BLaER1 treated with 17β-estradiol and CSF1 and Interleukin-3, amounts not matched to agents 10 nM and 100 nM (cell line): ENCODE measurements around the gene ATN1.
A peak's percentile ranks its signal among the peaks of the same experiment; 100 is the strongest.

ENCODE experiments used
- H3K27ac ChIP-seq, 11 experiments: shearing (Covaris generic); formaldehyde crosslinking; 2 replicates each; pipeline ENCODE4 v1.8.1; 2022
- H3K27me3 ChIP-seq, 11 experiments: shearing (Covaris generic); formaldehyde crosslinking; 2 replicates each; pipeline ENCODE4 v1.8.1; 2022
- H3K36me3 ChIP-seq, 11 experiments: shearing (Covaris generic); formaldehyde crosslinking; 2 replicates each; pipeline ENCODE4 v1.8.1; 2022
- H3K4me1 ChIP-seq, 10 experiments: shearing (Covaris generic); formaldehyde crosslinking; 2 replicates each; pipeline ENCODE4 v1.8.1; 2022
- H3K4me2 ChIP-seq, 11 experiments: shearing (Covaris generic); formaldehyde crosslinking; 2 replicates each; pipeline ENCODE4 v1.8.1; 2022
- H3K4me3 ChIP-seq, 10 experiments: shearing (Covaris generic); formaldehyde crosslinking; 2 replicates each; pipeline ENCODE4 v1.8.1; 2022
- H3K9ac ChIP-seq, 11 experiments: shearing (Covaris generic); formaldehyde crosslinking; 2 replicates each; pipeline ENCODE4 v1.8.1; 2022
- H3K9me3 ChIP-seq, 11 experiments: shearing (Covaris generic); formaldehyde crosslinking; replicated peaks in 1 of 11; 2 replicates each; pipeline ENCODE4 v1.8.1; 2022
- H4K20me1 ChIP-seq, 11 experiments: shearing (Covaris generic); formaldehyde crosslinking; 2 replicates each; pipeline ENCODE4 v1.8.1; 2022
- Cebpa-rat ChIP-seq, 11 experiments: shearing (Covaris generic); IDR thresholded peaks; 2 replicates each; pipeline ENCODE4 v1.8.1; 2022

ATN1 gene

GRCh38 chr12:6917491-6918231 is 10.1 kb upstream of the ATN1 start:
- peak overlapping the region in 1 of 11 experiments; percentile 98; a peak in 1 of 22 replicates for H3K4me2 ChIP-seq
- TF ChIP-seq Cebpa-rat (IDR thresholded peaks at IDR 0.05), result no peak
- H3K4me3 ChIP-seq, result no peak overlapping the region
- peaks cover 31 to 57% (median 45%) of the 10 kb centered on the region in 10 experiments for H3K4me1 ChIP-seq
- H3K27me3 ChIP-seq, result peaks cover 33 to 56% (median 47%) of the 10 kb centered on the region in 11 experiments
- H3K27ac ChIP-seq, result no peak overlapping the region
- no peak overlapping the region for H3K9ac ChIP-seq
- no peaks in the 10 kb centered on the region for H3K9me3 ChIP-seq
- H3K36me3 ChIP-seq, result peaks cover 0 to 32% (median 0%) of the 10 kb centered on the region in 11 experiments; a peak in 4 of 22 replicates
- H4K20me1 ChIP-seq, result peaks cover 0 to 16% (median 3%) of the 10 kb centered on the region in 11 experiments; a peak in 8 of 22 replicates

- no peaks in the 10 kb centered on the region for H3K9me3 ChIP-seq
- no peak overlapping the region; a peak in 1 of 22 replicates for H3K9ac ChIP-seq
- peaks cover 14 to 37% (median 27%) of the 10 kb centered on the region in 11 experiments for H3K27me3 ChIP-seq
- peak overlapping the region in 6 of 11 experiments; percentile 17 to 40 (median 23); a peak in 5 of 22 replicates for H3K4me2 ChIP-seq
- peaks cover 42 to 69% (median 53%) of the 10 kb centered on the region in 10 experiments for H3K4me1 ChIP-seq
- no peak for TF ChIP-seq Cebpa-rat (IDR thresholded peaks at IDR 0.05)
- H3K27ac ChIP-seq, result no peak overlapping the region
- no peak overlapping the region for H3K4me3 ChIP-seq
- peaks cover 0 to 32% (median 0%) of the 10 kb centered on the region in 11 experiments; a peak in 4 of 22 replicates for H3K36me3 ChIP-seq
- peaks cover 0 to 16% (median 3%) of the 10 kb centered on the region in 11 experiments; a peak in 8 of 22 replicates for H4K20me1 ChIP-seq
Measured at GRCh38 chr12:6919588-6919987, 8.2 kb upstream of the ATN1 start.

GRCh38 chr12:6921539-6921938 is 6.2 kb upstream of the ATN1 start:
- peaks cover 0 to 28% (median 0%) of the 10 kb centered on the region in 11 experiments; a peak in 4 of 22 replicates for H3K36me3 ChIP-seq
- no peak for TF ChIP-seq Cebpa-rat (IDR thresholded peaks at IDR 0.05)
- H3K27ac ChIP-seq, result peak overlapping the region in 3 of 11 experiments; percentile 52 to 61 (median 57); a peak in 4 of 22 replicates

GRCh38 chr12:6921996-6922946 is 5.5 kb upstream of the ATN1 start:
- H3K4me2 ChIP-seq, result peak overlapping the region; percentile 88 to 97 (median 93)
- peak overlapping the region; percentile 2 to 61 (median 45); a peak in 18 of 22 replicates for H3K9ac ChIP-seq

More at GRCh38 chr12:6921539-6921938, 6.2 kb upstream of the ATN1 start:
- H3K4me3 ChIP-seq, result no peak overlapping the region
- peaks cover 0 to 7% (median 0%) of the 10 kb centered on the region in 11 experiments; a peak in 3 of 22 replicates for H4K20me1 ChIP-seq
- H3K4me1 ChIP-seq, result peaks cover 53 to 73% (median 63%) of the 10 kb centered on the region in 10 experiments
- H3K27me3 ChIP-seq, result peaks cover 0 to 17% (median 8%) of the 10 kb centered on the region in 11 experiments; a peak in 14 of 22 replicates
- 0 out of 22 replicates have a peak overlapping the region, but pooled peaks of 1 of the 11 experiments have one; percentile 39 for H3K9ac ChIP-seq
- peak overlapping the region; percentile 88 to 97 (median 93) for H3K4me2 ChIP-seq
- no peaks in the 10 kb centered on the region for H3K9me3 ChIP-seq

GRCh38 chr12:6923003-6923732 is 4.6 kb upstream of the ATN1 start:
- Histone ChIP-seq H3K4me1 (peaks cover 61 to 77% (median 71%) of the 10 kb centered on the region in 10 experiments), H3K4me3 (peak overlapping the region in 6 of 10 experiments; percentile 6 to 50 (median 11); a peak in 5 of 20 replicates), H3K9me3 (no peaks in the 10 kb centered on the region), H3K9ac (peak overlapping the region; percentile 2 to 61 (median 45); a peak in 16 of 22 replicates), H3K27me3 (peaks cover 0 to 4% (median 0%) of the 10 kb centered on the region in 11 experiments; a peak in 1 of 22 replicates), H3K36me3 (peaks cover 0 to 17% (median 0%) of the 10 kb centered on the region in 11 experiments; a peak in 2 of 22 replicates), H3K27ac (peak overlapping the region in 9 of 11 experiments; percentile 16 to 72 (median 59); a peak in 18 of 22 replicates), H3K4me2 (peak overlapping the region; percentile 88 to 97 (median 93)), H4K20me1 (no peaks in the 10 kb centered on the region)
- TF ChIP-seq Cebpa-rat (IDR thresholded peaks at IDR 0.05), result no peak

More at GRCh38 chr12:6921996-6922946, 5.5 kb upstream of the ATN1 start:
- Histone ChIP-seq H3K27ac (peak overlapping the region in 10 of 11 experiments; percentile 8 to 72 (median 58); a peak in 19 of 22 replicates), H3K9me3 (no peaks in the 10 kb centered on the region), H3K4me1 (peaks cover 60 to 77% (median 71%) of the 10 kb centered on the region in 10 experiments), H3K4me3 (peak overlapping the region in 6 of 10 experiments; percentile 6 to 50 (median 11); a peak in 7 of 20 replicates), H3K36me3 (peaks cover 0 to 22% (median 0%) of the 10 kb centered on the region in 11 experiments; a peak in 3 of 22 replicates), H4K20me1 (no peaks in the 10 kb centered on the region), H3K27me3 (peaks cover 0 to 10% (median under 1%) of the 10 kb centered on the region in 11 experiments; a peak in 6 of 22 replicates)
- no peak for TF ChIP-seq Cebpa-rat (IDR thresholded peaks at IDR 0.05)

- H3K9ac ChIP-seq, result peak overlapping the region in 2 of 11 experiments; percentile 29 to 36; a peak in 2 of 22 replicates
- peaks cover 0 to 4% (median 1%) of the 10 kb centered on the region in 11 experiments; a peak in 4 of 22 replicates for H4K20me1 ChIP-seq
- TF ChIP-seq Cebpa-rat (IDR thresholded peaks at IDR 0.05), result no peak
- peaks cover 0 to 4% (median 0%) of the 10 kb centered on the region in 11 experiments; a peak in 1 of 22 replicates for H3K27me3 ChIP-seq
- H3K27ac ChIP-seq, result peak overlapping the region in 1 of 11 experiments; percentile 57; a peak in 1 of 22 replicates
- H3K4me2 ChIP-seq, result peak overlapping the region; percentile 88 to 97 (median 93)
- no peak overlapping the region for H3K4me3 ChIP-seq
- H3K4me1 ChIP-seq, result peaks cover 64 to 78% (median 74%) of the 10 kb centered on the region in 10 experiments
- peaks cover 0 to 14% (median 0%) of the 10 kb centered on the region in 11 experiments; a peak in 2 of 22 replicates for H3K36me3 ChIP-seq
- no peaks in the 10 kb centered on the region for H3K9me3 ChIP-seq
Measured at GRCh38 chr12:6923851-6924250, 3.9 kb upstream of the ATN1 start.

GRCh38 chr12:6925239-6925539 is 2.6 kb upstream of the ATN1 start:
- peak overlapping the region; percentile 88 to 97 (median 93) for H3K4me2 ChIP-seq
- peak overlapping the region in 10 of 11 experiments; percentile 5 to 93 (median 64); a peak in 16 of 22 replicates for H3K9ac ChIP-seq
- peak overlapping the region in 8 of 11 experiments; percentile 18 to 95 (median 58); a peak in 11 of 22 replicates for H3K27ac ChIP-seq
- peaks cover 0 to 14% (median 0%) of the 10 kb centered on the region in 11 experiments; a peak in 3 of 22 replicates for H3K36me3 ChIP-seq
- H3K4me1 ChIP-seq, result peaks cover 76 to 82% (median 79%) of the 10 kb centered on the region in 10 experiments
- no peak for TF ChIP-seq Cebpa-rat (IDR thresholded peaks at IDR 0.05)
- peaks cover 5 to 17% (median 13%) of the 10 kb centered on the region in 11 experiments; a peak in 15 of 22 replicates for H4K20me1 ChIP-seq
- no peak overlapping the region for H3K4me3 ChIP-seq
- H3K27me3 ChIP-seq, result no peaks in the 10 kb centered on the region
- H3K9me3 ChIP-seq, result no peaks in the 10 kb centered on the region
